Measurements from ENCODE around the gene C2orf92. TPM values are rescaled to one million over a fixed set of nuclear protein-coding genes. Genes with fewer than 3 reads are reported as not detected.
"Not testable (repeated sequence)": the region's sequence is repeated elsewhere in the genome, so short reads cannot be mapped to it uniquely, and the experiment has no call there.

Gene C2orf92
- total RNA-seq, 2 donors from 2014 or later: 12.0 to 51.2 TPM

GRCh38 chr2:97664636-97664970, 4.9 kb upstream of the C2orf92 start:
- H3K9me3 Mint-ChIP-seq: no peaks in the 10 kb centered on the region

GRCh38 chr2:97670471-97670870, 958 bp downstream of the C2orf92 start:
- Mint-ChIP-seq H3K27me3 (no peaks in the 10 kb centered on the region), H3K27ac (no peak overlapping the region), H3K4me1 (peaks cover 17% of the 10 kb centered on the region), H3K36me3 (ENCODE audit: low read depth) (peaks cover 5% of the 10 kb centered on the region), H3K4me3 (no peak overlapping the region), H3K9me3 (no peaks in the 10 kb centered on the region)
- ATAC-seq (replicated peaks): no peak

More at GRCh38 chr2:97664636-97664970, 4.9 kb upstream of the C2orf92 start:
- Mint-ChIP-seq H3K27me3 (no peaks in the 10 kb centered on the region), H3K36me3 (ENCODE audit: low read depth) (peaks cover 48% of the 10 kb centered on the region), H3K4me3 (peak overlapping the region; percentile 89), H3K27ac (peak overlapping the region; percentile 98), H3K4me1 (peaks cover 8% of the 10 kb centered on the region)
- no peak for ATAC-seq (replicated peaks)

GRCh38 chr2:97671526-97671925, 2.0 kb downstream of the C2orf92 start:
- Mint-ChIP-seq H3K27me3 (no peaks in the 10 kb centered on the region), H3K4me1 (peaks cover 18% of the 10 kb centered on the region), H3K36me3 (ENCODE audit: low read depth) (peaks cover 5% of the 10 kb centered on the region), H3K27ac (no peak overlapping the region), H3K9me3 (no peaks in the 10 kb centered on the region), H3K4me3 (no peak overlapping the region)
- no peak for ATAC-seq (replicated peaks)

GRCh38 chr2:97672606-97673140, 3.2 kb downstream of the C2orf92 start:
- peaks cover 25% of the 10 kb centered on the region for H3K4me1 Mint-ChIP-seq
- H3K9me3 Mint-ChIP-seq; H3K27me3 Mint-ChIP-seq; ATAC-seq (replicated peaks); H3K36me3 Mint-ChIP-seq (ENCODE audit: low read depth): not testable (repeated sequence)
- H3K27ac Mint-ChIP-seq: peak overlapping the region; percentile 95
- peak overlapping the region; percentile 70 for H3K4me3 Mint-ChIP-seq

GRCh38 chr2:97673182-97673914, 3.8 kb downstream of the C2orf92 start:
- H3K4me1 Mint-ChIP-seq: peaks cover 25% of the 10 kb centered on the region
- H3K4me3 Mint-ChIP-seq: peak overlapping the region; percentile 70
- no peaks in the 10 kb centered on the region for H3K27me3 Mint-ChIP-seq
- peak overlapping the region; percentile 95 for H3K27ac Mint-ChIP-seq
- ATAC-seq (replicated peaks): peak; percentile 77
- H3K9me3 Mint-ChIP-seq: no peaks in the 10 kb centered on the region
- no peaks in the 10 kb centered on the region for H3K36me3 Mint-ChIP-seq (ENCODE audit: low read depth)

GRCh38 chr2:97673915-97674283, 4.4 kb downstream of the C2orf92 start:
- Mint-ChIP-seq H3K9me3 (no peaks in the 10 kb centered on the region), H3K4me3 (peak overlapping the region; percentile 70), H3K36me3 (ENCODE audit: low read depth) (no peaks in the 10 kb centered on the region), H3K4me1 (peaks cover 25% of the 10 kb centered on the region), H3K27me3 (no peaks in the 10 kb centered on the region), H3K27ac (peak overlapping the region; percentile 95)
- ATAC-seq (replicated peaks): peak; percentile 83

- no peak for ATAC-seq (replicated peaks)
- no peaks in the 10 kb centered on the region for H3K9me3 Mint-ChIP-seq
- peaks cover 25% of the 10 kb centered on the region for H3K4me1 Mint-ChIP-seq
- no peaks in the 10 kb centered on the region for H3K27me3 Mint-ChIP-seq
- no peak overlapping the region for H3K4me3 Mint-ChIP-seq
- H3K36me3 Mint-ChIP-seq (ENCODE audit: low read depth): no peaks in the 10 kb centered on the region
- H3K27ac Mint-ChIP-seq: no peak overlapping the region
Observed at GRCh38 chr2:97675430-97676113, 6.1 kb downstream of the C2orf92 start.

GRCh38 chr2:97676620-97677019, 7.1 kb downstream of the C2orf92 start:
- no peaks in the 10 kb centered on the region for H3K27me3 Mint-ChIP-seq
- no peaks in the 10 kb centered on the region for H3K9me3 Mint-ChIP-seq
- no peak overlapping the region for H3K27ac Mint-ChIP-seq
- ATAC-seq (replicated peaks): peak; percentile 46
- H3K4me1 Mint-ChIP-seq: peaks cover 25% of the 10 kb centered on the region
- peak overlapping the region; percentile 23 for H3K4me3 Mint-ChIP-seq
- H3K36me3 Mint-ChIP-seq (ENCODE audit: low read depth): no peaks in the 10 kb centered on the region

- H3K4me3 Mint-ChIP-seq: no peak overlapping the region
- no peaks in the 10 kb centered on the region for H3K36me3 Mint-ChIP-seq (ENCODE audit: low read depth)
- no peaks in the 10 kb centered on the region for H3K9me3 Mint-ChIP-seq
- H3K27ac Mint-ChIP-seq: no peak overlapping the region
- peaks cover 25% of the 10 kb centered on the region for H3K4me1 Mint-ChIP-seq
- H3K27me3 Mint-ChIP-seq: no peaks in the 10 kb centered on the region
- no peak for ATAC-seq (replicated peaks)
Observed at GRCh38 chr2:97677480-97677879, 8.0 kb downstream of the C2orf92 start.

GRCh38 chr2:97678298-97678697, 8.8 kb downstream of the C2orf92 start:
- Mint-ChIP-seq H3K9me3 (no peaks in the 10 kb centered on the region), H3K36me3 (ENCODE audit: low read depth) (no peaks in the 10 kb centered on the region), H3K4me1 (peaks cover 19% of the 10 kb centered on the region), H3K27me3 (no peaks in the 10 kb centered on the region), H3K27ac (peak overlapping the region; percentile 8), H3K4me3 (no peak overlapping the region)
- ATAC-seq (replicated peaks): no peak

GRCh38 chr2:97687235-97687634, 17.7 kb downstream of the C2orf92 start:
- Mint-ChIP-seq H3K4me3 (peak overlapping the region; percentile 29), H3K4me1 (peaks cover 10% of the 10 kb centered on the region)
- H3K27me3 Mint-ChIP-seq; H3K36me3 Mint-ChIP-seq (ENCODE audit: low read depth); H3K27ac Mint-ChIP-seq; H3K9me3 Mint-ChIP-seq: not testable (repeated sequence)
- peak; percentile 6 for ATAC-seq (replicated peaks)

- peak overlapping the region; percentile 92 for H3K27ac Mint-ChIP-seq
- H3K4me3 Mint-ChIP-seq: peak overlapping the region; percentile 71
- no peaks in the 10 kb centered on the region for H3K36me3 Mint-ChIP-seq (ENCODE audit: low read depth)
- H3K9me3 Mint-ChIP-seq: no peaks in the 10 kb centered on the region
- peak; percentile 98 for ATAC-seq (replicated peaks)
- peaks cover 10% of the 10 kb centered on the region for H3K4me1 Mint-ChIP-seq
- no peaks in the 10 kb centered on the region for H3K27me3 Mint-ChIP-seq
Observed at GRCh38 chr2:97688062-97688827, 18.7 kb downstream of the C2orf92 start.

GRCh38 chr2:97691166-97691565, 21.7 kb downstream of the C2orf92 start:
- no peak for ATAC-seq (replicated peaks)
- Mint-ChIP-seq H3K4me1 (peaks cover 10% of the 10 kb centered on the region), H3K27ac (no peak overlapping the region), H3K9me3 (no peaks in the 10 kb centered on the region), H3K4me3 (no peak overlapping the region), H3K27me3 (no peaks in the 10 kb centered on the region), H3K36me3 (ENCODE audit: low read depth) (no peaks in the 10 kb centered on the region)

- Mint-ChIP-seq H3K4me1 (peaks cover 10% of the 10 kb centered on the region), H3K9me3 (no peaks in the 10 kb centered on the region), H3K27ac (no peak overlapping the region), H3K27me3 (no peaks in the 10 kb centered on the region), H3K36me3 (ENCODE audit: low read depth) (no peaks in the 10 kb centered on the region), H3K4me3 (no peak overlapping the region)
- no peak for ATAC-seq (replicated peaks)
Observed at GRCh38 chr2:97693476-97693875, 24.0 kb downstream of the C2orf92 start.
